GM19372 (cell line): ENCODE measurements around the gene TPSB2.

ENCODE experiments used
- ATAC-seq: cut with Tn5 transposase; IDR thresholded peaks from one replicate; pipeline ENCODE4 v1.9.1; 2021; ENCODE audit warnings: mild to moderate bottlenecking, low read depth, moderate library complexity; ENCODE audit not compliant: unreplicated experiment

Gene TPSB2

GRCh38 chr16:1222553-1223354 lies 7.2 kb downstream of the TPSB2 start:
- ATAC-seq = no peak

DNA sequence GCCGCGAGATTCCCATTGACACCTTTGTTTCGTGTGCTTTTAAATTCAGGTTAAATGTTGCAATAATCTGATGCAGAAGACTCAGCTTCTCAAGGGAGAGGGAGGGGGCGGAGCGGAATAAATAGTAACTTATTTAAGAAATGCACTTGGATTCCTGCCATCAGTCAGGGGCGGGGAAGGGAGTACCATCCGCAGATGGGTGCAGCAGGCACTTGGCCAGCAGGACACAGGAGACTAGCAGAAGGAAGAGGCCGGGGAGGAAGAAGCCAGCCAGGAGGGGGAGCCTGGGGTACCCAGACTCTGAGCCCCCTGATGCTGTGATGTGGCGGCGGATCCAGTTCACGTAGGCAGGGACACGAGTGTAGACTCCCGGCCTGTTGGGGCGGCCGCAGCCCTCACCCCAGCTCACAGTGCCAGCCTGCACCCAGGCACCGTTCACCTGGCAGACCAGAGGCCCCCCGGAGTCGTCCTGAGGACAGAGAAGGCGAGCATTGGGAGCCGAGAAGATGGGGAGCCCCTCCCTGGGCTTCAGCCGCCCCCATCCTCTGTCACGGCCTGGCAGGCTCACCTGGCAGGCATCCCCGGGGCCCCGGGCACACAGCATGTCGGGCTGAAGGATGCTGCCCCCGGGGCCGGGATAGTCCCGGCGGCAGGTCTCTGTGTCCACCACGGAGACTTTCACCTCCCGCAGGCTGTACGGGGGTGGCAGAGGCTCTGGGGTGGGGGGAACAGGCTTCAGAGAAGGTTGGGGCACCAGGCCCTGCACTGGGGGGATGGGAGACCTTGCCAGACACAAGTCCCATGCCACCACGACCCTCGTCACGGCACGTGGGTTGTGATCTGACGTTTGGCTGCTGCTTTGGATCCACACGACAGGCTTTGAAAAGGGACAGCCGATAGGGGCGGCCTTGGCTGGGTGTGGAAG lies 8.1 kb downstream of the TPSB2 start:
- no peak for ATAC-seq

- ATAC-seq = no peak
These were observed 8.9 kb downstream of the TPSB2 start for GRCh38 chr16:1220841-1221627.

GRCh38 chr16:1220098-1220728 lies 9.8 kb downstream of the TPSB2 start:
- no peak for ATAC-seq

- no peak for ATAC-seq
These were observed 10.9 kb downstream of the TPSB2 start for GRCh38 chr16:1218930-1219611.

GRCh38 chr16:1218061-1218929 lies 11.7 kb downstream of the TPSB2 start:
- ATAC-seq = no peak

GRCh38 chr16:1217526-1217925 lies 12.5 kb downstream of the TPSB2 start:
- no peak for ATAC-seq

DNA sequence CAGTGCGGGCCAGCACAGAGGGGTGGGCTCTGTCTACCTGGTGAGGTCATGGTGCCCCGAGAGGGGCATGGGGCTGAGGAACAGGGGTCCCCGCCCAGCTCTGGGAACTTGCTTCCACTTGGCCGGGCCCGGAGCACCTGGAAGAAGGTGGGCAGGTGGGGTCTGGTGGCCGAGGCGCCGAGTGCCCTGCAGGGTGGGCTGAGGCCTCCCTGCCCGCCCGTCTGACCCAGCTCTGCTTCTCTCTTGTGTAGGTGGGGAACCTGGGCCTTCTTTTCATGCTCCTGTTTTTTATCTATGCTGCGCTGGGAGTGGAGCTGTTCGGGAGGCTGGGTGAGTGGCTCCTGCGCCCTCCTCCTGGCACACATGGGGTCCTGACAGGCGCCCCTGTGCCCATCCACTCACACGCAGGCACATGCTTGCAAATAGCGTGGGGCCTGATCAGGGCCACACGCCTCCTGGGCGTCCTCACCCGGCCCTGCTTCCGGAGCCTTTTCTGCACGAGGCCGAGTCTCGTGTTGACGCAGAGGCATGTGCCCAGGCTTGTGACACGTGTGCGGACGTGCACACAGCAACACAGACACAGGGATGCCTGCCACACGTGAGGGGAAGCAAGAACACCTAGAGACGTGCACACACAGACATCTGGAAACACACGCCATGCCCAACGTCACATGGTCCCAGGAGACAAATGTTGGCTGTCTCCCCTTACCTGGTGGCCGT lies 13.1 kb downstream of the TPSB2 start:
- no peak for ATAC-seq

DNA sequence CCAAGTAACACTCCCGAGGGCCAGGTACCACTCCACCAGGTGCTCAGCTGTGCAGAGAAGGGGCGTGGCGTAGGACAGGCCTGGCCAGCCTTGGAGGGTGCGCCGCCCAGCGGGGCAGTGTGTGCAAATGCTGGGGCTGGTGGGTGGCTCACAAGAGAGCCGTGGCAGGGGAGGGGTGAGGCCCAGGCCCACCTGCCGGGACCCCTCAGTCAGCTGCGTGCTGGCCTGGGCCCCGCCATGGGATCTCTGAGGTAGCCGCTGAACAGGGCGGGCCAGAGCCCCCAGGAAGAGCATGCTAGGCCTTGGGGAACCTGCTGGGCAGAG lies 13.7 kb downstream of the TPSB2 start:
- ATAC-seq = no peak

GRCh38 chr16:1215574-1216295 lies 14.2 kb downstream of the TPSB2 start:
- ATAC-seq = no peak

DNA sequence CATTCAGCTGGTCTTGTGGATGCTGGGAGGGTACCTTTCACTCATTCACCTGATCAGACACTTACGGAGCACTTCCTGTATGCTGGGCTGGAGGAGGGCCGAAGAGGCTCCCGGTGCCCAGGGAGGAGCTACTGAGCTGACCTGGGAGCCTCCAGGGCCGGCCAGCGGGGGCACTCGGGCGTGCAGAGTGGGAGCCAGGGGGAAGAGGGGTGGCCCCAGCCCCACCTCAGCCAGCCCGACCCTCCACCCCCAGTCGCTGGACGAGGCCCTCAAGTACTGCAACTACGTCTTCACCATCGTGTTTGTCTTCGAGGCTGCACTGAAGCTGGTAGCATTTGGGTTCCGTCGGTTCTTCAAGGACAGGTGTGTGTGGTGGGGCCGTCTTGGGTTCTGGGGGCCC lies 15.3 kb downstream of the TPSB2 start:
- ATAC-seq = no peak

GRCh38 chr16:1213796-1214372 lies 16.1 kb downstream of the TPSB2 start:
- ATAC-seq = no peak

- no peak for ATAC-seq
These were observed 16.8 kb downstream of the TPSB2 start for GRCh38 chr16:1213231-1213630.

DNA sequence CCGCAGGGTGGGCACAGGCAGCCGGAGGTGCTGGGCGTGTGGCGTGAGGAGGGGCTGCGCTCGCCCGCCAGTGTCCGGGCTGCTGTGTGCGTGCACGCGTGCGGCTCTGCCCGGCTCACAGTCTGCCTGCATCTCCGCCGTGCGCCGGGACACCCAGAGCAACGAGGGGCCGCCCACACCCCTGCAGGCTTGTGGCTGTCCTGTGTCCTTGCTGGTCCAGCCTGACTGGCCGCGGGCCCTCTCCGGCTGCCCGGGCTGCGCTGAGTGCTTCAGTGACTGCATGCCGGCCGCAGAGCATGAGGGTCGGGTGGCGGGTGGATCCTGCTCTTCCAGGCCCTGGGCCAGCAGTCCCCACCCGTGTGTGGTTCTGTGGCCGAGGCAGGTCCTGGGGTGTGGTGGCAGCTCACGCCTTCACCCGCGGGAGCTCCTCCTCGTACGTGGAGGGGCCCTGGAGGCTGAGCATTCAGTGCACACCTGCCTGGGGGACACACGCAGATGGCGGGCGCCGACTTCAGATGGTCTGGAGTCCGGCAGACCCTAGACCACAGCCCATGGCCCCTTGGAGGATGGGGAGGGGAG lies 17.3 kb downstream of the TPSB2 start:
- ATAC-seq = no peak

DNA sequence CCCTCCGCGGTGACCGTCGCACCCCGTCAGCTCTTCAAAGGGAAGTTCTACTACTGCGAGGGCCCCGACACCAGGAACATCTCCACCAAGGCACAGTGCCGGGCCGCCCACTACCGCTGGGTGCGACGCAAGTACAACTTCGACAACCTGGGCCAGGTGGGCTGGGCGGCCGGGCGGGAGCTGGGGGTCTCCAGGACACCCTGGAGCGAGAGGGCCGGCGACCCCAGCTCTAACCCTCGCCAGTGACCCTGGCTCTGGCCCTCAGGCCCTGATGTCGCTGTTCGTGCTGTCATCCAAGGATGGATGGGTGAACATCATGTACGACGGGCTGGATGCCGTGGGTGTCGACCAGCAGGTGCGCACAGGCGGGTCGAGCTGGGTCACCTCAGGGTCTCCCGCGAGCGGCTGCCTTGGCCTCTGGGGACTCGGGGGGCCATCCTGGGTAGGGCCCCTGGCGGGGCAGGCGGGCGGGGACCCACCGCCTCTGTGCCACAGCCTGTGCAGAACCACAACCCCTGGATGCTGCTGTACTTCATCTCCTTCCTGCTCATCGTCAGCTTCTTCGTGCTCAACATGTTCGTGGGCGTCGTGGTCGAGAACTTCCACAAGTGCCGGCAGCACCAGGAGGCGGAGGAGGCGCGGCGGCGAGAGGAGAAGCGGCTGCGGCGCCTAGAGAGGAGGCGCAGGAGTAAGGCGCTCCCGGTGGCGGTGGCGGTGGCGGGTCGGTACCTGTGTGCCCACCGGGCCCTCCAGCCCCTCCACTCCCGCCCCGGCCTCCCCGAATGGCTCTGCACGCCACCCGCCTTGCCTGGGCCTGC lies 18.3 kb downstream of the TPSB2 start:
- no peak for ATAC-seq

DNA sequence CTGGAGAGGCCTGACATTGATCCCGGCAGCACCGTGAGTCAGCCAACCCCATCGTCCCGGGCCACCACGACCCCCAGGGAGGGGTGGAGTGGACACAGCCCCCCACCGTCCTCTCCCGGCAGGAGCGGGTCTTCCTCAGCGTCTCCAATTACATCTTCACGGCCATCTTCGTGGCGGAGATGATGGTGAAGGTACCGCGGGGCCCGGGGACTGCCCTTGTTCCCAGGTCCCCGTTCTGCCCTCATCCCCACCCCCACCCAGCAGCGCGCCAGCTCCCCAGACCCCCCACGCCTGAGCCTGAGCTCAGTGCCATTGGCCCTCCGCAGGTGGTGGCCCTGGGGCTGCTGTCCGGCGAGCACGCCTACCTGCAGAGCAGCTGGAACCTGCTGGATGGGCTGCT lies 19.5 kb downstream of the TPSB2 start:
- no peak for ATAC-seq
